NCI-H187 treated with DMSO at 0.1 percent for 48 hours (cell line): Measurements from ENCODE around the gene SH3BGR.

Source experiments
- DNase-seq: peaks from one replicate; lab custom pipeline; 2025; lab: John Stamatoyannopoulos, UW

The SH3BGR gene

GRCh38 chr21:39552856-39553255, 101.1 kb downstream of the SH3BGR start:
- no peak for DNase-seq

GRCh38 chr21:39553331-39553730, 101.6 kb downstream of the SH3BGR start:
- no peak for DNase-seq

- peak; percentile 47 for DNase-seq
These were observed 104.3 kb downstream of the SH3BGR start for GRCh38 chr21:39555911-39556590.

GRCh38 chr21:39559511-39559910, 107.7 kb downstream of the SH3BGR start:
- DNase-seq, result no peak

GRCh38 chr21:39561140-39561539, 109.4 kb downstream of the SH3BGR start:
- DNase-seq, result no peak

GRCh38 chr21:39562791-39563770, 111.3 kb downstream of the SH3BGR start:
- DNase-seq, result no peak

- DNase-seq, result no peak
These were observed 112.4 kb downstream of the SH3BGR start for GRCh38 chr21:39564200-39564599.
